Peyer's patch (tissue), 4 donors: ENCODE measurements around the gene ELAVL1.

Source experiments
- CTCF ChIP-seq, 6 experiments: fragments of 450-650 bp in 4 of 6; fragments of 200-600 bp in 2 of 6; sonication (generic) in 1 of 6; IDR thresholded peaks; one replicate each; pipeline ENCODE4 v1.5.1; 2017 to 2019; ENCODE audit warnings: antibody characterized with exemption in 6 of 6, mild to moderate bottlenecking in 3 of 6, moderate library complexity in 1 of 6
- POLR2A ChIP-seq, 2 donors: fragments of 450-650 bp; IDR thresholded peaks; one replicate each; pipeline ENCODE4 v1.5.1; 2017; ENCODE audit warnings: antibody characterized with exemption in 2 of 2, mild to moderate bottlenecking in 2 of 2, moderate library complexity in 2 of 2

GRCh38 chr19:7980635-7981121, 24.8 kb downstream of the ELAVL1 start:
- TF ChIP-seq CTCF (IDR thresholded peaks at IDR 0.05) = no peak
- TF ChIP-seq POLR2A (IDR thresholded peaks at IDR 0.05) = no peak
